ENCODE measurements around the gene TP63. TPM values are rescaled to one million over a fixed set of nuclear protein-coding genes. Genes with fewer than 3 reads are reported as not detected.
"Not testable (repeated sequence)": the region's sequence is repeated elsewhere in the genome, so short reads cannot be mapped to it uniquely, and the experiment has no call there.

TP63 gene
- total and polyA plus RNA-seq, 2 experiments from 2014 or later, result not detected

- H3K36me3 ChIP-seq (ENCODE audit: insufficient read depth); H4K20me1 ChIP-seq (replicated peaks; ENCODE audit: insufficient read depth); H3K4me2 ChIP-seq; H3K36me3 Mint-ChIP-seq (ENCODE audit: low read depth); ATAC-seq; H3K4me1 ChIP-seq (ENCODE audit: insufficient read depth); H3F3A ChIP-seq (replicated peaks; ENCODE audit: low read depth); DNase-seq (ENCODE audit: low spot score); H3K4me3 Mint-ChIP-seq; H3K27ac Mint-ChIP-seq; H3K9me3 Mint-ChIP-seq; H3K27ac ChIP-seq (ENCODE audit: low read depth); H2AFZ ChIP-seq; H3K27me3 ChIP-seq (ENCODE audit: insufficient read depth); H3K9me2 ChIP-seq (ENCODE audit: insufficient read depth); H3K27me3 Mint-ChIP-seq (ENCODE audit: insufficient read depth, low read depth, poor library complexity); H3K4me3 ChIP-seq; H3K79me2 ChIP-seq (replicated peaks; ENCODE audit: insufficient read depth); H3K4me1 Mint-ChIP-seq: not testable (repeated sequence)
These were observed 41.2 kb downstream of the TP63 start for GRCh38 chr3:189672346-189672745.

DNA sequence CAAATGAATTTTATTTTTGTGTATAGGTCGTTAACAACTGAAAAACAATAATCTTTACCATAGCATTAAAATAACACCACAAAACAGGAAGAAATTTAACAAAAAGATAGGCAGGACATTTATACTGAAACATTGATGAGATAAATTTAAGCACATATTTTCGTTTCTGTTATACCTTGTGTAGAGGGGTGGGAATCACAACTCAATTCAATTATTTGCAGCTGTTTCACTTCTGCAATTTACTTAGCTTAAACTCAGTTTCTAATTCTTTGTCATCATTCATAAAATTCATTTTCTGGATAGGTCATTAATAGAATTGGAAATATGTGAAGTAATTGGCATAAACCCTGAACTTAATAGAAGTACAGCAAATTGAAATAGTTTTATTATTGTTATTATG is 42.3 kb downstream of the TP63 start:
- H3K27ac ChIP-seq (ENCODE audit: low read depth), result no peak overlapping the region
- no peak for DNase-seq (ENCODE audit: low spot score)
- no peak for TF ChIP-seq ZNF114 (CRISPR knock-in tag; IDR thresholded peaks at IDR 0.05)
- TF ChIP-seq STAT1 (IDR thresholded peaks at IDR 0.05; ENCODE audit: unreplicated experiment), result no peak
- TF ChIP-seq ZNF331 (CRISPR knock-in tag; IDR thresholded peaks at IDR 0.05; ENCODE audit: low read depth), result no peak
- TF ChIP-seq, protein P1, sequence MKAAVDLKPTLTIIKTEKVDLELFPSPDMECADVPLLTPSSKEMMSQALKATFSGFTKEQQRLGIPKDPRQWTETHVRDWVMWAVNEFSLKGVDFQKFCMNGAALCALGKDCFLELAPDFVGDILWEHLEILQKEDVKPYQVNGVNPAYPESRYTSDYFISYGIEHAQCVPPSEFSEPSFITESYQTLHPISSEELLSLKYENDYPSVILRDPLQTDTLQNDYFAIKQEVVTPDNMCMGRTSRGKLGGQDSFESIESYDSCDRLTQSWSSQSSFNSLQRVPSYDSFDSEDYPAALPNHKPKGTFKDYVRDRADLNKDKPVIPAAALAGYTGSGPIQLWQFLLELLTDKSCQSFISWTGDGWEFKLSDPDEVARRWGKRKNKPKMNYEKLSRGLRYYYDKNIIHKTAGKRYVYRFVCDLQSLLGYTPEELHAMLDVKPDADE (IDR thresholded peaks at IDR 0.05), result no peak
- TF ChIP-seq NANOG (IDR thresholded peaks at IDR 0.05; ENCODE audit: borderline replicate concordance), result no peak
- TF ChIP-seq, protein P2, sequence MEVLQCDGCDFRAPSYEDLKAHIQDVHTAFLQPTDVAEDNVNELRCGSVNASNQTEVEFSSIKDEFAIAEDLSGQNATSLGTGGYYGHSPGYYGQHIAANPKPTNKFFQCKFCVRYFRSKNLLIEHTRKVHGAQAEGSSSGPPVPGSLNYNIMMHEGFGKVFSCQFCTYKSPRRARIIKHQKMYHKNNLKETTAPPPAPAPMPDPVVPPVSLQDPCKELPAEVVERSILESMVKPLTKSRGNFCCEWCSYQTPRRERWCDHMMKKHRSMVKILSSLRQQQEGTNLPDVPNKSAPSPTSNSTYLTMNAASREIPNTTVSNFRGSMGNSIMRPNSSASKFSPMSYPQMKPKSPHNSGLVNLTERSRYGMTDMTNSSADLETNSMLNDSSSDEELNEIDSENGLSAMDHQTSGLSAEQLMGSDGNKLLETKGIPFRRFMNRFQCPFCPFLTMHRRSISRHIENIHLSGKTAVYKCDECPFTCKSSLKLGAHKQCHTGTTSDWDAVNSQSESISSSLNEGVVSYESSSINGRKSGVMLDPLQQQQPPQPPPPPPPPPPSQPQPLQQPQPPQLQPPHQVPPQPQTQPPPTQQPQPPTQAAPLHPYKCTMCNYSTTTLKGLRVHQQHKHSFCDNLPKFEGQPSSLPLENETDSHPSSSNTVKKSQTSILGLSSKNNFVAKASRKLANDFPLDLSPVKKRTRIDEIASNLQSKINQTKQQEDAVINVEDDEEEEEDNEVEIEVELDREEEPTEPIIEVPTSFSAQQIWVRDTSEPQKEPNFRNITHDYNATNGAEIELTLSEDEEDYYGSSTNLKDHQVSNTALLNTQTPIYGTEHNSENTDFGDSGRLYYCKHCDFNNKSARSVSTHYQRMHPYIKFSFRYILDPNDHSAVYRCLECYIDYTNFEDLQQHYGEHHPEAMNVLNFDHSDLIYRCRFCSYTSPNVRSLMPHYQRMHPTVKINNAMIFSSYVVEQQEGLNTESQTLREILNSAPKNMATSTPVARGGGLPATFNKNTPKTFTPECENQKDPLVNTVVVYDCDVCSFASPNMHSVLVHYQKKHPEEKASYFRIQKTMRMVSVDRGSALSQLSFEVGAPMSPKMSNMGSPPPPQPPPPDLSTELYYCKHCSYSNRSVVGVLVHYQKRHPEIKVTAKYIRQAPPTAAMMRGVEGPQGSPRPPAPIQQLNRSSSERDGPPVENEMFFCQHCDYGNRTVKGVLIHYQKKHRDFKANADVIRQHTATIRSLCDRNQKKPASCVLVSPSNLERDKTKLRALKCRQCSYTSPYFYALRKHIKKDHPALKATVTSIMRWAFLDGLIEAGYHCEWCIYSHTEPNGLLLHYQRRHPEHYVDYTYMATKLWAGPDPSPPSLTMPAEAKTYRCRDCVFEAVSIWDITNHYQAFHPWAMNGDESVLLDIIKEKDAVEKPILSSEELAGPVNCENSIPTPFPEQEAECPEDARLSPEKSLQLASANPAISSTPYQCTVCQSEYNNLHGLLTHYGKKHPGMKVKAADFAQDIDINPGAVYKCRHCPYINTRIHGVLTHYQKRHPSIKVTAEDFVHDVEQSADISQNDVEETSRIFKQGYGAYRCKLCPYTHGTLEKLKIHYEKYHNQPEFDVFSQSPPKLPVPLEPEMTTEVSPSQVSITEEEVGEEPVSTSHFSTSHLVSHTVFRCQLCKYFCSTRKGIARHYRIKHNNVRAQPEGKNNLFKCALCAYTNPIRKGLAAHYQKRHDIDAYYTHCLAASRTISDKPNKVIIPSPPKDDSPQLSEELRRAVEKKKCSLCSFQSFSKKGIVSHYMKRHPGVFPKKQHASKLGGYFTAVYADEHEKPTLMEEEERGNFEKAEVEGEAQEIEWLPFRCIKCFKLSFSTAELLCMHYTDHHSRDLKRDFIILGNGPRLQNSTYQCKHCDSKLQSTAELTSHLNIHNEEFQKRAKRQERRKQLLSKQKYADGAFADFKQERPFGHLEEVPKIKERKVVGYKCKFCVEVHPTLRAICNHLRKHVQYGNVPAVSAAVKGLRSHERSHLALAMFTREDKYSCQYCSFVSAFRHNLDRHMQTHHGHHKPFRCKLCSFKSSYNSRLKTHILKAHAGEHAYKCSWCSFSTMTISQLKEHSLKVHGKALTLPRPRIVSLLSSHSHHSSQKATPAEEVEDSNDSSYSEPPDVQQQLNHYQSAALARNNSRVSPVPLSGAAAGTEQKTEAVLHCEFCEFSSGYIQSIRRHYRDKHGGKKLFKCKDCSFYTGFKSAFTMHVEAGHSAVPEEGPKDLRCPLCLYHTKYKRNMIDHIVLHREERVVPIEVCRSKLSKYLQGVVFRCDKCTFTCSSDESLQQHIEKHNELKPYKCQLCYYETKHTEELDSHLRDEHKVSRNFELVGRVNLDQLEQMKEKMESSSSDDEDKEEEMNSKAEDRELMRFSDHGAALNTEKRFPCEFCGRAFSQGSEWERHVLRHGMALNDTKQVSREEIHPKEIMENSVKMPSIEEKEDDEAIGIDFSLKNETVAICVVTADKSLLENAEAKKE (CRISPR knock-in tag; IDR thresholded peaks at IDR 0.05), result no peak
- no peak for TF ChIP-seq CREB1 (CRISPR knock-in tag; IDR thresholded peaks at IDR 0.05; ENCODE audit: low read depth)
- no peak for TF ChIP-seq EZH2phosphoT487 (IDR thresholded peaks at IDR 0.05; ENCODE audit: unreplicated experiment)
- TF ChIP-seq, protein P3, sequence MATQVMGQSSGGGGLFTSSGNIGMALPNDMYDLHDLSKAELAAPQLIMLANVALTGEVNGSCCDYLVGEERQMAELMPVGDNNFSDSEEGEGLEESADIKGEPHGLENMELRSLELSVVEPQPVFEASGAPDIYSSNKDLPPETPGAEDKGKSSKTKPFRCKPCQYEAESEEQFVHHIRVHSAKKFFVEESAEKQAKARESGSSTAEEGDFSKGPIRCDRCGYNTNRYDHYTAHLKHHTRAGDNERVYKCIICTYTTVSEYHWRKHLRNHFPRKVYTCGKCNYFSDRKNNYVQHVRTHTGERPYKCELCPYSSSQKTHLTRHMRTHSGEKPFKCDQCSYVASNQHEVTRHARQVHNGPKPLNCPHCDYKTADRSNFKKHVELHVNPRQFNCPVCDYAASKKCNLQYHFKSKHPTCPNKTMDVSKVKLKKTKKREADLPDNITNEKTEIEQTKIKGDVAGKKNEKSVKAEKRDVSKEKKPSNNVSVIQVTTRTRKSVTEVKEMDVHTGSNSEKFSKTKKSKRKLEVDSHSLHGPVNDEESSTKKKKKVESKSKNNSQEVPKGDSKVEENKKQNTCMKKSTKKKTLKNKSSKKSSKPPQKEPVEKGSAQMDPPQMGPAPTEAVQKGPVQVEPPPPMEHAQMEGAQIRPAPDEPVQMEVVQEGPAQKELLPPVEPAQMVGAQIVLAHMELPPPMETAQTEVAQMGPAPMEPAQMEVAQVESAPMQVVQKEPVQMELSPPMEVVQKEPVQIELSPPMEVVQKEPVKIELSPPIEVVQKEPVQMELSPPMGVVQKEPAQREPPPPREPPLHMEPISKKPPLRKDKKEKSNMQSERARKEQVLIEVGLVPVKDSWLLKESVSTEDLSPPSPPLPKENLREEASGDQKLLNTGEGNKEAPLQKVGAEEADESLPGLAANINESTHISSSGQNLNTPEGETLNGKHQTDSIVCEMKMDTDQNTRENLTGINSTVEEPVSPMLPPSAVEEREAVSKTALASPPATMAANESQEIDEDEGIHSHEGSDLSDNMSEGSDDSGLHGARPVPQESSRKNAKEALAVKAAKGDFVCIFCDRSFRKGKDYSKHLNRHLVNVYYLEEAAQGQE (IDR thresholded peaks at IDR 0.05; ENCODE audit: unreplicated experiment), result no peak
- TF ChIP-seq JUNB (IDR thresholded peaks at IDR 0.05; ENCODE audit: unreplicated experiment), result no peak
- no peak for TF ChIP-seq POLR2AphosphoS5 (IDR thresholded peaks at IDR 0.05; ENCODE audit: low read depth)
- TF ChIP-seq EZH2 (IDR thresholded peaks at IDR 0.05; ENCODE audit: low read depth, unreplicated experiment), result no peak

More for the DNA sequence above, 42.3 kb downstream of the TP63 start:
- H3K36me3 Mint-ChIP-seq (ENCODE audit: low read depth), result no peaks in the 10 kb centered on the region
- H3K27ac Mint-ChIP-seq, result no peak overlapping the region
- peaks cover 6% of the 10 kb centered on the region for H3K4me1 Mint-ChIP-seq
- Histone ChIP-seq H3K4me3 (no peak overlapping the region), H3K79me2 (replicated peaks; ENCODE audit: insufficient read depth) (no peaks in the 10 kb centered on the region), H3K9me2 (ENCODE audit: insufficient read depth) (no peaks in the 10 kb centered on the region), H3K4me2 (no peak overlapping the region), H4K20me1 (replicated peaks; ENCODE audit: insufficient read depth) (no peaks in the 10 kb centered on the region), H3K4me1 (ENCODE audit: insufficient read depth) (peaks cover 4% of the 10 kb centered on the region), H3K36me3 (ENCODE audit: insufficient read depth) (no peaks in the 10 kb centered on the region), H2AFZ (no peak overlapping the region), H3F3A (replicated peaks; ENCODE audit: low read depth) (no peaks in the 10 kb centered on the region), H3K27me3 (ENCODE audit: insufficient read depth) (no peaks in the 10 kb centered on the region)
- no peaks in the 10 kb centered on the region for H3K9me3 Mint-ChIP-seq
- H3K4me3 Mint-ChIP-seq, result no peak overlapping the region
- H3K27me3 Mint-ChIP-seq (ENCODE audit: insufficient read depth, low read depth, poor library complexity), result no peaks in the 10 kb centered on the region
- ATAC-seq, result no peak

All from GM23338 (cell line).